Heart left ventricle (tissue), 13 donors: Measurements from ENCODE around the gene UGT1A10.

Experiments
- CTCF ChIP-seq, 12 donors: fragments of 200-600 bp; sonication (generic) in 4 of 12; IDR thresholded peaks; one replicate each; pipeline versions ENCODE4 v1.5.0 to v1.8.0; 2018 to 2022; ENCODE audit warnings: antibody characterized with exemption in 12 of 12, mild to moderate bottlenecking in 5 of 12
- POLR2A ChIP-seq, 2 donors: fragments of 450-650 bp; IDR thresholded peaks; one replicate each; pipeline ENCODE4 v1.6.1; 2017; ENCODE audit warnings: antibody characterized with exemption in 2 of 2, mild to moderate bottlenecking in 2 of 2, moderate library complexity in 2 of 2
- donor health status: ischemic (EF 13 %, LVEDD 7.1; RV severe dilation, severe dysfunction).
- donor health status: DM: no; HTN: yes; CAD: no.
- donor health status: DM: no; HTN: no; CAD: no.
- donor health status: ischemic (EF 25% LVEDD 6.9; RV normal size, moderate dysfunction).
- donor health status: ischemic (EF 25% LVEDD 5.7; RV mildly dilated, moderate dysfunction).
- donor health status: ischemic (EF 35%, LVEDD 5.7; RV mildly dilated, moderate dysfunction).
- donor health status: nonischemic (EF 11% LVEDD 7.7; RV severe dilation, severe dysfunction).
- donor health status: DM: yes; HTN: yes; CAD: no.
- donor health status: PGD.
- donor health status: ischemic (EF 29% LVEDD 5.4; RV normal size, mild dysfunction).
- donor health status: nonischemic (EF 23%, LVEDD 6.1; RV moderate dilation, normal function).

GRCh38 chr2:233773854-233774253, 137.6 kb downstream of the UGT1A10 start:
- no peak for TF ChIP-seq CTCF (IDR thresholded peaks at IDR 0.05)
- no peak for TF ChIP-seq POLR2A (IDR thresholded peaks at IDR 0.05)
